C4-2B (cell line): ENCODE data around the gene VSIR.

Source experiments
- H3K27ac ChIP-seq: fragments of 450-650 bp; 2 replicates; pipeline ENCODE4 v1.5.1; 2017
- ZFX ChIP-seq: fragments of 450-650 bp; IDR thresholded peaks from 2 replicates; pipeline ENCODE4 v1.6.1; 2017
- TF ChIP-seq, protein P1 (sequence below): fragments of 450-650 bp; conservative IDR thresholded peaks from 2 replicates; pipeline ENCODE4 v1.5.1; 2017; ENCODE audit warnings: mild to moderate bottlenecking

Gene VSIR

DNA sequence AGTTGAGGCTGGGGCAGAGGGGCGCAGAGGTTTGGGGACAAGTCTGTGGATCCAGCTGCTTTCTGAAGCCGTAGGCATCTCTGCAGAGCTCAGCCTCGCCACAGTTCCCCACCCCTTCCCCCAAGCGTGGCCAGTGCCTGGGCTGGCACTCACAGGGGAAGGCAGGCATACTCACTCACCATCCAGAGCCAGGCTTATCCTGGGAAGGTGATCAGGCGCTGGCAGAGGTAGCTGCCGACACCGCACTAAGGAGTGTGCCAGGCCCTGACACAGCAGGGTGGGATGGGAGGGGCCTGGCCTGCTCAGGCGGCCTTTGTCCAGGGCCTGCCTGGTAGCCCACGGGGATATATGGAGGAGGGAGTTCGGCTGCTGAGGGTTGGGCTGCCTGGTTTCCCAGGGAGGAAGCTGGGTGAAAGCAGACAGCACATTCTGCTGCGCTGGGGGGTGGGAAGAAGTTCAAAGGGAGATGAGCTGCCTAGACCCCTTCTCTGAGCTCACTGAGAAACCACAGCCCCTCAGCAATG, 15.9 kb downstream of the VSIR start:
- no peak for TF ChIP-seq ZFX
- TF ChIP-seq, protein P1, sequence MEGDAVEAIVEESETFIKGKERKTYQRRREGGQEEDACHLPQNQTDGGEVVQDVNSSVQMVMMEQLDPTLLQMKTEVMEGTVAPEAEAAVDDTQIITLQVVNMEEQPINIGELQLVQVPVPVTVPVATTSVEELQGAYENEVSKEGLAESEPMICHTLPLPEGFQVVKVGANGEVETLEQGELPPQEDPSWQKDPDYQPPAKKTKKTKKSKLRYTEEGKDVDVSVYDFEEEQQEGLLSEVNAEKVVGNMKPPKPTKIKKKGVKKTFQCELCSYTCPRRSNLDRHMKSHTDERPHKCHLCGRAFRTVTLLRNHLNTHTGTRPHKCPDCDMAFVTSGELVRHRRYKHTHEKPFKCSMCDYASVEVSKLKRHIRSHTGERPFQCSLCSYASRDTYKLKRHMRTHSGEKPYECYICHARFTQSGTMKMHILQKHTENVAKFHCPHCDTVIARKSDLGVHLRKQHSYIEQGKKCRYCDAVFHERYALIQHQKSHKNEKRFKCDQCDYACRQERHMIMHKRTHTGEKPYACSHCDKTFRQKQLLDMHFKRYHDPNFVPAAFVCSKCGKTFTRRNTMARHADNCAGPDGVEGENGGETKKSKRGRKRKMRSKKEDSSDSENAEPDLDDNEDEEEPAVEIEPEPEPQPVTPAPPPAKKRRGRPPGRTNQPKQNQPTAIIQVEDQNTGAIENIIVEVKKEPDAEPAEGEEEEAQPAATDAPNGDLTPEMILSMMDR: no peak
- H3K27ac ChIP-seq: no peak overlapping the region

GRCh38 chr10:71756311-71757191, 16.8 kb downstream of the VSIR start:
- no peak overlapping the region for H3K27ac ChIP-seq
- no peak for TF ChIP-seq ZFX
- TF ChIP-seq, protein P1: no peak

DNA sequence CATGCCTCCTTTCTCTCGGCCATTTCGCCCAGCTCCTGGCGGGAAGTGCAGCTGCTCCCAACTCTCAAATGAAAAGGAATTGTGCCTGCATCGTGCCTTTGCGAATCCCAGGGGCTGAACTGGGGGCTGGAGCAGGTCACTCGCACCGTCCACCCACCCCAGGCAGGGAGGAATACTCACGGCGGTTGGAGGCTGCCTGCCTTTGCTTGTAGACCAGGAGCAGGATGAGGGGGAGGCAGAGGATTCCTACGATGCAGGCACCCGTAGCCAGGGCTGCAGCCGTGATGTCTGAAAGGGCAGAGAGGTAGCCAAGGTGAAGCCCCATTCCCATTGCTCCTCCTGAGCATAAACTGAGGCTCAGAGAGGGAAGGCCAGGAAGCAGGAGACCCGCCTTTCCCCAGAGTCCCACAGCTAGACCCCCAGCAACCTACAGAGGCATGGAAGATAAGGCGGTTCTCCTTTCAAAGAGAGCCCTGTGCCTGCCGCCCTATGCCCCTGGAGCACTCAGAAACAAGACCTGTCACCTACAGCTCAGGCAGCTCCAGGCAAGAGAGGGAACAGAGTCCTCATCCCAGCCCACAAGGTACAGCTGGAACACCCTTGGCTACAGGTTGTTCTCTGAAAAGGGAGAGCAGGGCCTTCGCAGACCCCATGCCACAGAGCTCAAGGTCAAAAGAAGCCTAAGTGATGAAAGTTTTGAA, 18.0 kb downstream of the VSIR start:
- no peak overlapping the region for H3K27ac ChIP-seq
- no peak for TF ChIP-seq ZFX
- TF ChIP-seq, protein P1: no peak

- no peak overlapping the region for H3K27ac ChIP-seq
- no peak for TF ChIP-seq ZFX
- TF ChIP-seq, protein P1: no peak
Measured at GRCh38 chr10:71754562-71754961, 18.8 kb downstream of the VSIR start.

GRCh38 chr10:71753960-71754505, 19.3 kb downstream of the VSIR start:
- TF ChIP-seq, protein P1: no peak
- no peak for TF ChIP-seq ZFX
- H3K27ac ChIP-seq: no peak overlapping the region

- no peak overlapping the region for H3K27ac ChIP-seq
- TF ChIP-seq, protein P1: no peak
- TF ChIP-seq ZFX: no peak
Measured at GRCh38 chr10:71753091-71753959, 20.0 kb downstream of the VSIR start.
